ENCODE data around the gene AKR1D1. TPM values are rescaled to one million over a fixed set of nuclear protein-coding genes. Genes with fewer than 3 reads are reported as not detected.

Gene AKR1D1
- total RNA-seq, 4 donors from 2014 or later, result not detected

GRCh38 chr7:138125598-138126111 is 49.4 kb downstream of the AKR1D1 start:
- Histone ChIP-seq H3K4me1 (no peaks in the 10 kb centered on the region), H3K4me3 (no peak overlapping the region), H3K27me3 (no peaks in the 10 kb centered on the region), H3K36me3 (no peaks in the 10 kb centered on the region), H3K9me3 (no peaks in the 10 kb centered on the region), H3K27ac (peak overlapping the region in 1 of 4 donors; percentile 29)
- intact Hi-C loops (cut with DNase I; ENCODE audit: low total_unique reads), result no loop called here
- DNase-seq, result no peak
- no peak for TF ChIP-seq POLR2AphosphoS5 (IDR thresholded peaks at IDR 0.05)
- 20 to 53% methylated on average over 1 to 2 of the region's 2 CpGs for WGBS, 2 donors (ENCODE audit: low coverage in 1 of 2)
- in situ Hi-C loops (cut with MboI; ENCODE audit: low pct_ligation_motif_present in 1 of 4, low pct_unique_long_range_greater_than_20kb in 1 of 4, low sequenced_read_pairs in 3 of 4), result no loop called here

- no peak for DNase-seq
- Histone ChIP-seq H3K4me1 (no peaks in the 10 kb centered on the region), H3K4me3 (no peak overlapping the region), H3K27me3 (no peaks in the 10 kb centered on the region), H3K36me3 (no peaks in the 10 kb centered on the region), H3K27ac (no peak overlapping the region), H3K9me3 (no peaks in the 10 kb centered on the region)
- intact Hi-C loops (cut with DNase I; ENCODE audit: low total_unique reads), result no loop called here
- in situ Hi-C loops (cut with MboI; ENCODE audit: low pct_ligation_motif_present in 1 of 4, low pct_unique_long_range_greater_than_20kb in 1 of 4, low sequenced_read_pairs in 3 of 4), result no loop called here
- TF ChIP-seq POLR2AphosphoS5 (IDR thresholded peaks at IDR 0.05) (no peak), EP300 (IDR thresholded peaks at IDR 0.05; ENCODE audit: low read depth) (no peak), CTCF (IDR thresholded peaks at IDR 0.05) (no peak), POLR2A (IDR thresholded peaks at IDR 0.05) (no peak)
- WGBS, 2 donors (ENCODE audit: low coverage in 1 of 2), result 86% methylated on average over 2 of the region's 2 CpGs; no CpG with 5 or more reads in 1 of the 2 donors
Observed at GRCh38 chr7:138126928-138127327, 50.7 kb downstream of the AKR1D1 start.

- 39% methylated on average over 2 of the region's 2 CpGs for WGBS, 2 donors (ENCODE audit: low coverage in 1 of 2)
- Histone ChIP-seq H3K36me3 (no peaks in the 10 kb centered on the region), H3K9me3 (no peaks in the 10 kb centered on the region), H3K27me3 (no peaks in the 10 kb centered on the region), H3K4me1 (no peaks in the 10 kb centered on the region), H3K4me3 (no peak overlapping the region), H3K27ac (no peak overlapping the region)
- intact Hi-C loops (cut with DNase I; ENCODE audit: low total_unique reads), result no loop called here
- DNase-seq, result no peak
- no peak for TF ChIP-seq POLR2AphosphoS5 (IDR thresholded peaks at IDR 0.05)
- in situ Hi-C loops (cut with MboI; ENCODE audit: low pct_ligation_motif_present in 1 of 4, low pct_unique_long_range_greater_than_20kb in 1 of 4, low sequenced_read_pairs in 3 of 4), result no loop called here
Observed at GRCh38 chr7:138127996-138128395, 51.7 kb downstream of the AKR1D1 start.

- no peaks in the 10 kb centered on the region for H3K27me3 ChIP-seq
- TF ChIP-seq POLR2A (IDR thresholded peaks at IDR 0.05), result no peak
- no peak for TF ChIP-seq EP300 (IDR thresholded peaks at IDR 0.05; ENCODE audit: low read depth)
- TF ChIP-seq CTCF (IDR thresholded peaks at IDR 0.05), result no peak
- no peak for TF ChIP-seq POLR2AphosphoS5 (IDR thresholded peaks at IDR 0.05)
- H3K9me3 ChIP-seq, result no peaks in the 10 kb centered on the region
- in situ Hi-C loops (cut with MboI; ENCODE audit: low pct_ligation_motif_present in 1 of 4, low pct_unique_long_range_greater_than_20kb in 1 of 4, low sequenced_read_pairs in 3 of 4) (no loop called here), intact Hi-C loops (cut with DNase I; ENCODE audit: low total_unique reads) (no loop called here)
- no peak for DNase-seq
- no peaks in the 10 kb centered on the region for H3K36me3 ChIP-seq
- no peak overlapping the region for H3K4me3 ChIP-seq
- WGBS, 2 donors (ENCODE audit: low coverage in 1 of 2), result 88 to 89% methylated on average over 1 to 3 of the region's 3 CpGs
- no peak overlapping the region for H3K27ac ChIP-seq
- H3K4me1 ChIP-seq, result no peaks in the 10 kb centered on the region
Observed at GRCh38 chr7:138129551-138130165, 53.4 kb downstream of the AKR1D1 start.

- no peak overlapping the region for H3K4me3 ChIP-seq
- no peaks in the 10 kb centered on the region for H3K36me3 ChIP-seq
- in situ Hi-C loops (cut with MboI; ENCODE audit: low pct_ligation_motif_present in 1 of 4, low pct_unique_long_range_greater_than_20kb in 1 of 4, low sequenced_read_pairs in 3 of 4), result no loop called here
- H3K27ac ChIP-seq, result no peak overlapping the region
- DNase-seq, result no peak
- no peaks in the 10 kb centered on the region for H3K4me1 ChIP-seq
- intact Hi-C loops (cut with DNase I; ENCODE audit: low total_unique reads), result no loop called here
- 61 to 73% methylated on average over 2 of the region's 2 CpGs for whole genome bisulfite sequencing, 2 donors (ENCODE audit: low coverage in 1 of 2)
- TF ChIP-seq POLR2A (IDR thresholded peaks at IDR 0.05) (no peak), POLR2AphosphoS5 (IDR thresholded peaks at IDR 0.05) (no peak), EP300 (IDR thresholded peaks at IDR 0.05; ENCODE audit: low read depth) (no peak), CTCF (IDR thresholded peaks at IDR 0.05) (no peak)
- no peaks in the 10 kb centered on the region for H3K27me3 ChIP-seq
- H3K9me3 ChIP-seq, result no peaks in the 10 kb centered on the region
Observed at GRCh38 chr7:138137423-138138171, 61.3 kb downstream of the AKR1D1 start.
